GM21825 (cell line): Measurements from ENCODE around the gene KEAP1.
A peak's percentile ranks its signal among the peaks of the same experiment; 100 is the strongest.
"Not testable (repeated sequence)": the region's sequence is repeated elsewhere in the genome, so short reads cannot be mapped to it uniquely, and the experiment has no call there.

Experiments used
- ATAC-seq: cut with Tn5 transposase; IDR thresholded peaks from one replicate; pipeline ENCODE4 v1.9.1; 2021; ENCODE audit warnings: mild to moderate bottlenecking, moderate library complexity; ENCODE audit not compliant: unreplicated experiment

Gene KEAP1

DNA sequence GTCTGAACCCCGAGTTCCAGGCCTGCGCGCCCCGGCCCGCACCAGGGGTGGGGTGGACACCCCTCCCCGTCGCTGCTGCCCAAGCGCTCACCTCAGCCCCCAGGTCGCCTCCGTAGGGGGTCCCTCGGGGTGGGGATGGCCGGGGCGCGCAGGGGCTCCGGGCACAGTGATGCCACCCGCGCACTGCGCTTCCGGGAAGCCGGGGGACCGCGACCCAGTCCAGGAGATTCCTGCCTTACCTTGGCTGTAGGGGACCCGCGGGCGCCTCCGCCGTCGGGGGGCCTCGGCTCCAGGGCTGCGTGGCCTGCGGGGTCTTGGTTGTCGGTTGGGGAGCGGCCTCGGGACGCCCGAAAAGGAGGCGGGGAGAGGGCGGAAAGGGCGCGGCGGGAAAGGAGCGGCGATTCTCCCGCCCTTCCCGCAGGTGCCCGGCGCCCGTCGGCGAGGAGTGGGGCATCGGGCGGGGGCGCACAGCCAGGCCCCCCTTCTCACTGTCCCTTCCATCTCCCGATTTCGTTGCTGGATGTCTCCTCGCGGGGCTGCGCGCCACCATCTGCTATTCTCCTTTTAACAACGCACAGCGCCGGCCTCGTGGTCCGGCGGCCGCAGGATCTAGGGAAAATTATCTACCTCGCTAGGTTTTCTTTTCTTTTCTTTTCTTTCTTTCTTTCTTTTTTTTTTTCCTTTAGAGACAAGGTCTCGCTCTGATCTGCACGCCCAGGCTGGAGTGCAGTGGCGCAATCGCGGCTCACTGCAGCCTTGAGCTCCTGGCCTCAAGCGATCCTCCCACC, at the start of gene KEAP1:
Gene KEAP1, minus strand, starts transcription at position 355 of the 788 bp plus-strand sequence. CDS start 3,323 bp downstream, outside the sequence.
- ATAC-seq: peak; percentile 28

DNA sequence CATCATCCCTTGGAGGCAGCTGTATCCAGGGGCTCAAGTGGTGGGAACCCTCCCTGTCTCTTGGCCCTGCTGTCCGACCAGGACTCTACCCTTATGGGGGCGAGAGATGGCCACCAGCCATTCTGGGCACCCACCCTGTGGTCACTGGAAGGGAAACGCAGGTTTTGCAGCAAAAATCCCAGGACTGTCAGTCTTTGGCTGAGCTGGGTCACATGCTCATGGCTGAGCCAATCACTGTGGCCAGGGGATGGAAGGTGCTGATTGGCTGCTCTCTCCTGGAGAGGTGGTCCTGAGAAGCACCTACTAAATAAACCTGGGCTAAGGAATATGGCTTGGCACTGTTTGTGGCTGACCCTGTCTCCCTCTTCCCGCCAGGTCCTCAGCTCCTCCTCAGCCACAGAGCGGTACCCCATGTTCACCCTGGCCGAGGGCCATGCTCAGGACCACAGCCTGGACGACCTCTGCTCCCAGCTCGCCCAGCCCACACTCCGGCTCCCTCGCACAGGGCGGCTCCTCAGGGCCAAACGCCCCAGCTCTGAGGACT, 49.4 kb upstream of the KEAP1 start:
- ATAC-seq: no peak

DNA sequence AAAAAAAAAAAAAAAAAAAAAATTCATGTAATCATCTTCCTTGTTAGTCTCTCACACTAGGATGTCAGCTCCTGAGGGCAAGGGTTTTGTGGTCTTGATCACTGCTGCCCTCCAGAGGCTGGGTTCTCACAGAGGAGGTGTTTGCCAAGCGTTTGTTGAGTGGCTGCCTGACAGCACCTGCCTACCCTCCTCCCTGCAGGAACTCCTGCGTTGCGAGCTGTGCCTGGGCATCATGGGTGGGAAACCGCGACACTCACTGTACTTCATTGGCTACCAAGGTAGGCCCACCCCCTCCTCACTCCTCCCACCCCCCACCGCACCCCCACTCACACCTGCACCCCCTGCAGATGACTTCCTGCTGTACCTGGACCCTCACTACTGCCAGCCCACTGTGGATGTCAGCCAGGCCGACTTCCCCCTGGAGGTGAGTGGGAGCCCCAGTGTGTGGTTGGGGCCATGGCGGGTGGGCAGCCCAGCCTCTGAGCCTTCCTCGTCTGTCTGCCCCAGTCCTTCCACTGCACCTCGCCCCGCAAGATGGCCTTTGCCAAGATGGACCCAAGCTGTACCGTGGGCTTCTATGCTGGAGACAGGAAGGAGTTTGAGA, 48.6 kb upstream of the KEAP1 start:
- ATAC-seq: no peak

DNA sequence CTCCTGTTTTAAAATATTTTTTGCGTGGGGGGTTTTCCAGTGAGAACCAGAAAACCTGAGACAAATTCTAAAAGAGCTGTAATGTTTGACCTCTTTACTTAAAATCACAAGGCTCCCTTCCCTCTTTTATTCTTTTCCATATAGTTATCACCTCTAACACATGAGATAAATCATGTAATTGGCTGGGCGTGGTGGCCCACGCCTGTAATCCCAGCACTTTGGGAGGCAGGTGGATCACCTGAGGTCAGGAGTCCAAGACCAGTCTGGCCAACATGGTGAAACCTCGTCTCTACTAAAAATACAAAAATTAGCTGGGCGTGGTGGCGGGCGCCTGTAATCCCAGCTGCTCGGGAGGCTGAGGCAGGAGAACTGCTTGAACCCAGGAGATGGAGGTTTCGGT, 47.9 kb upstream of the KEAP1 start:
- not testable (repeated sequence) for ATAC-seq

DNA sequence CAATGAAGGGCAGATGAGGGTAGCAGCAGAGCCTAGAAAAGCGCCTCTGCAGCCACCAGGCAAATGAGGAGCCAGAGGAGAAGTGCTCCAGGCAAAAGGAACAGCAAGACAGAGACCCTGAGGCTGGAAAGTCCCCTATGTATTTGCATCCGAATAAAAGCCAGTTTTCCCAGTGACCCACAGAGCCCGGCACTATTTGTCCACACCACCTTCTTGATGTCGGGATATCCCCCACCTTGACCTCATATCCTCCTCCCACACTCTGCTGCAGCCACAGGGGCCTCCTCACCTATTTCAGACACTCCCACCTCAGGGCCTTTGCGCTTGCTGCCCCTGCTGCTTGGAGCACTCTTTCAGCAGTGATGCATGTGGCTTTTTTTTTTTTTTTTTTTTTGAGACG, 47.2 kb upstream of the KEAP1 start:
- ATAC-seq: no peak

DNA sequence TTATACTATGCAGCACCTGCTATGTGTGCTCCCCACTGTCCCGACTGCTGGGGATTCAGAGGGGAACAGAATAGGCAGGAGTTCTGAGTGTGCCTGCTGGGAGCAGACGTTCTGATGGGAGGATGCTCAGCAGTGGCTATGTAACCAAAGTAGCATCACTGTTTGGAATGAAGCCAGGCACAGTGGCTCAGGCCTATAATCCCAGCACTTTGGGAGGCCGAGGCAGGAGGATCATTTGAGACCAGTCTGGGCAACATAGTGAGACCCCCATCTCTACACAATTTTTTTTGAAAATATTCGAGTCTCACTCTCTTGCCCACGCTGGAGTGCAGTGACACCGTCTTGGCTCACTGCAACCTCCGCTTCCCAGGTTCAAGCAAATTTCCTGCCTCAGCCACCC, 46.6 kb upstream of the KEAP1 start:
- ATAC-seq: no peak

DNA sequence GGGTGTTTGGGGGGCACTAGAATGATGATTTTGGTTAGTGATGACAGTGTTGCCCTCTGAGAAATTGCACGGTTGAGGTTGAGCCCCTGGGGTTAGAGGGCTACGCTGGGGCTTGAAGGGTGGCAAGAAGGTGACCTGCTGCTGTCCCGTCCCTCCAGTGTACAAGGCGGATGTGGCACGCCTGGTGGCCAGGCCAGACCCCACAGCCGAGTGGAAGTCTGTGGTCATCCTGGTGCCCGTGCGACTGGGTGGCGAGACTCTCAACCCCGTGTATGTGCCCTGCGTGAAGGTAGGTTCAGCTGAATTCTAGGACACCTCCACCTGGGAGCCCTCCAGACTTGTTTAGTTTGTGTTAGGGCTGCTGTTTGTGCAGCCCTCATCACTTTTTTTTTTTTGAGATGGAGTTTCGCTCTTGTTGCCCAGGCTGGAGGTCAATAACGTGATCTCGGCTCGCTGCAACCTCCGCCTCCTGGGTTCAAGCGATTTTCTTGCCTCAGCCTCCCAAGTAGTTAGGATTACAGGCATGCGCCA, 45.7 kb upstream of the KEAP1 start:
- no peak for ATAC-seq

DNA sequence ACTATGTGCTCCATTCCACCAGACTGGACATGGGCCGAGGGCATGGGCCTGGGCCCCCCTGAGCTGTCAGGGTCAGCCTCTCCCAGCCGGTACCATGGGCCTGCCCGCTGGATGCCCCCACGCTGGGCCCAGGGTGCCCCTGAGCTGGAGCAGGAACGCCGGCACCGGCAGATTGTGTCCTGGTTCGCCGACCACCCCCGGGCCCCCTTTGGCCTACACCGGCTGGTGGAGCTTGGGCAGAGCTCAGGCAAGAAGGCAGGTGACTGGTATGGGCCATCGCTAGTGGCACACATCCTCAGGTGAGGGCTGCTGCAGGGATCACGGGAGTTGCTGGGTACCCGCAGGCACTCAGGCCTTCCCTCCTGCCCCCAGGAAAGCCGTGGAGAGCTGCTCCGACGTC, 43.7 kb upstream of the KEAP1 start:
- no peak for ATAC-seq

DNA sequence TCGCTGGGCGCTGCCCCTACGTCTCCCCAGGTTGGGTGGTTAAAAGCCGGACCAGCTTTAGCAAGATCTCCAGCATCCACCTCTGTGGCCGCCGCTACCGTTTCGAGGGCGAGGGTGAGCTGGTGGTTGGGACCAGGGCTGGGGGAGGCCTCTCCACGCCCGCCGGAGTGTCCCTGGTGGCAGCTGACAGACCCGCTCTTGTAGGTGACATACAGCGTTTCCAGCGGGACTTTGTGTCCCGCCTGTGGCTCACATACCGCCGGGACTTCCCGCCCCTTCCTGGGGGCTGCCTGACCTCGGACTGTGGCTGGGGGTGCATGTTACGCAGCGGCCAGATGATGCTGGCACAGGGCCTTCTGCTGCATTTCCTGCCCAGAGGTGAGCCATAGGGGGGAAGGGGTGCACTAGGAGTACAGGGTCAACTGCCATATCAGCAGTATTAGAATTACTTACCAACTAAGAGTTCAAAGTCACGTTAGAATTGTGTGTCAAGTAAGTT, 41.6 kb upstream of the KEAP1 start:
- no peak for ATAC-seq

DNA sequence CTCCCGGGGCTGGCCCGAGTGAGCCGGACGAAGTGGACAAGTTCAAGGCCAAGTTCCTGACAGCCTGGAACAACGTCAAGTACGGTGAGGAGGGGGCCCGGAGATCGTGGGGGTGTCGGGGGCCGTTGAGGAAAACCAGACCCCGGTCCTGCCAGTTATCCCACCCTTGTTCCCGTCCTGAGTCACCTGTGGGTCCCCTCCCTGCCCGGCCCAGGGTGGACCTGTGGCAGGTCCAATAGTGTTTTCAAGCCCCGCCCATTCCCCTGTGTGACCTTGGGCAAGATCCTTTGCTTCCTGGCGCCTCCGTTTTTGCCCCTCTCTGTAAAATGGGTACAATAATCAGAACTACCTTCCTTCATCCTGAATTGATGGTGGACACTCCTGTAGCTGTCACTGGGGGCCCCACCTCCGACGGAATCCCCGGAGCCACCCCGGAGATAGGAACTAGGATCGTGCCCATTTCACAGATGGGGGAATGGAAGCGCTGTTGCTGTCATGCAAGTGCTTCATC, 41.1 kb upstream of the KEAP1 start:
- ATAC-seq: no peak

DNA sequence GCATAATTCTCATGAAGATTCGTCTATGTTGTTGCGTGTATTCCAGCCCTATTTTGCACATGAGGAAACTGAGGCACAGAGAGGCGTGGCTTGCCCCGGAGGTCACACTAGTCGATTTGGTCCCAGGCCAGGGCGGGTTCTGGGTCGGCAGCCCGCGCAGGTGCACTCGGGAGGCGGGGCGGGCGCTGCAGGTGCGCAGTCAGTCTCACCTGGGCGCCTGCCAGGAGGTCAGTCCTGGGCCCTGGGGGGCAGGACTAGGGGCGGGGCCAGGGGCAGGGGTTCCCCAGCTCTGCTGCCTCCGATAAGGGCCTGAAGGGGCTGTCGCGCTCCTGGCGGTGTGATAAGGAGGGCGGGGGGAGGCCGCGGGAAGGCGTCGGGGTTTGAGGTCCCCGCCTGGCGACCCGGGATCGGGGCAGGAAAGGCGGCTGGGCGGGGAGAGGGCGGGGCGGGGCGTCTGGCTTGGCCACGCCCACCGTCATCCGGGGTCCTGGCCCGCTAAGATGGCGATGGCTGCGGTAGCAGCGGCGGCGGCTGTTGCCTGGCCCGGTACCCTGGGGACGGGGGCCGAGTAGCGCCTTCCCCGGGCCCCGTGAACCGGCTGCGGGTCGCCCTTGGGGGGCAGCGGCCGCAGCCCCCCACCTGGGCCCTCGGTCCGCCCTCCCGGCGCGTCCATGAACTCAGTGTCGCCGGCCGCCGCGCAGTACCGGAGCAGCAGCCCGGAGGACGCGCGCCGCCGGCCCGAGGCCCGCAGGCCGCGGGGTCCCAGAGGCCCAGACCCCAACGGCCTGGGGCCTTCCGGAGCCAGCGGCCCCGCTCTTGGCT, 40.5 kb upstream of the KEAP1 start, which contains the start of gene ATG4D:
Gene ATG4D, plus strand, starts transcription at position 485 of the 822 bp plus-strand sequence. Its CDS starts 187 bp downstream, at position 672.
- ATAC-seq: peak; percentile 71

DNA sequence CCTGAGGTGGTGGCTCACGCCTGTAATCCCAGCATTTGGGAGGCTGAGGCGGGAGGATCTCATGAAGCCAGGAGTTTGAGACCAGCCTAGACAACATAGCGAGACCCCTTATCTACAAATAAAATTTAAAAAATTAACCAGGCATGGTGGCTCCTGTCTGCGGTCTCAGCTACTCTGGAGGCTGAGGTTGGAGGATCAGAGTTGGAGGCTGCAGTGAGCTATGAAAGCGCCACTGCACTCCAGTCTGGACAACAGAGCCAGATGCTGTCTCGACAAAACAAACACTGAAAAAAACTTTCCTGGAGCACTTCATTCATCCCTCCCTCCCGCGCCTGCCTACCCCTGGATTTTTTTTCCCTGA, 39.9 kb upstream of the KEAP1 start:
- ATAC-seq: no peak

DNA sequence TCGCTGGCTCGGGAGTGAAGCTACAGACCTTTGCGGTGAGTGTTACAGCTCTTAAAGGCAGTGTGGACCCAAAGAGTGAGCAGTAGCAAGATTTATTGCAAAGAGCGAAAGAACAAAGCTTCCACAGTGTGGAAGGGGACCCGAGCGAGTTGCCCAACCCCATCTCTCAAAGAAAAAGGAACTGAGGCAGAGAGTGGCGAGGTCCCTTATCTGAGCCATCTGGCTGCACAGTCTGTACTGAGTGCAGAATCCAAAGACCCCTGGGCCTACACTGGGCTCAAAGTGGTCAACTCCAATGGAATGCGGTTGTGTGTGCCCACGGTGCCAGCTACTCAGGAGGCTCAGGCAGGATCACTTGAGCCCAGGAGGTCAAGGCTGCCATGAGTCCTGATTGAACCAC, 35.9 kb upstream of the KEAP1 start:
- ATAC-seq: not testable (repeated sequence)

DNA sequence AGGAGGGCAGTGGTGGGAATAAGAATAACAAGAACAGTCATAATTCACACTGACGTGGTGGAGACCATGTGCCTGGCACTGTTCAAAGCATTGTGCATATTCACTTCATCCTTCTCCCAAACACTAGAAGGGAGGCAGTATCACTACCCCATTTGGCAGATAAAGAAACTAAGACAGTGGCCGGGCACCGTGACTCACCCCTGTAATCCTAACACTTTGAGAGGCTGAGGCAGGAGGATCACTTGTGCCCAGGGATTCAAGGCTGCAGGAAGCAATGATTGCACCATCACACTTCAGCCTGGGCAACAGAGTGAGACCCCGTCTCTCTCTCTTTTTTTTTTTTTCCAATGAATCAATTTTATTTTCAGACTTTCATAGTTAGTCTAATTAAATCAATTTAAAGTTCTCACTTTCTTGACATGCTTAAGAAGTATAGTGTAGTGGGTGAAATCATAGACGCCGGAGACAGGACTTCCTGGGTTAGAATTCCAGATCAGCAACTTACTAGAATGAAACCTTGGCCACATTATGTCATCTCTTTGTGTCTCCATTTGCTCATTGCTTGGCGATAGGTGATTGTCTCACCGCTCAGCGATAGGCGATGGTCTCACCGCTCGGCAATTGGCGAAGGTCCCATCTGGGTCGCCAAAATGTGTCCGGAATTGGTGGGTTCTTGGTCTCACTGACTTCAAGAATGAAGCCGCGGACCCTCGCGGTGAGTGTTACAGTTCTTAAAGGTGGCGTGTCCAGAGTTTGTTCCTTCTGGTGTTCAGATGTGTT, 35.2 kb upstream of the KEAP1 start:
- no peak for ATAC-seq

DNA sequence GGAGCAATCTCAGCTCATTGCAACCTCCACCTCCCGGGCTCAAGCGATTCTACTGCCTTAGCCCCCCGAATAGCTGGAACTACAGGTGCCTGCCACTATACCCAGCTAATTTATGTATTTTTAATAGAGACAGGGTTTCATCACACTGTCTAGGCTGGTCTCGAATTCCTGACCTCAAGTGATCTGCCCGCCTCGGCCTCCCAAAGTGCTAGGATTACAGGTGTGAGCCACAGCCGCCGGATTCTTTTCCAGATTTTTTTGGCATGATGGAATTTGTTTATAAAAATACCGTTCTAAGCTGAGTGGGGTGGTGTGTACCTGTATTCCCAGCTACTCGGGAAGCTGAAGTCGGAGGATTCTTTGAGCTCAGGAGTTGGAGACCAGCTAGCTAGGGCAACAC, 34.5 kb upstream of the KEAP1 start:
- no peak for ATAC-seq

DNA sequence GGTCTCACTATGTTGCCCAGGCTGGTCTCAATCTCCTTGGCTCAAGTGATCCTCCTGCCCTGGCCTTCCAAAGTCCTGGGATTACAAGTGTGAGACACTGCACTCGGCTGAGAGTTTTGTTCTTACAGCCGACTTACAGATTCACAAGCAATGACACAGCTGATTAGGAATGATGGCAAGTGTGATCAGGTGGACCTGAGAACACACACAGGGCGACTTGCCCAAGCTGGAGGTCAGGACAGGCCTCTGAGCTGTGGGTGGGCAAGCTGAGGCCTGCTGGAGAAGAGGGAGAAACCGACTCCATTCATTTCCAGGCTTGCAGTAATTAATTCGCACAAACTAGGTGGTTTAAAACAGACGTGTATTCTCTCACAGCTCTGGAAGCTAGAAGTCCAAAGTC, 32.5 kb upstream of the KEAP1 start:
- ATAC-seq: no peak

DNA sequence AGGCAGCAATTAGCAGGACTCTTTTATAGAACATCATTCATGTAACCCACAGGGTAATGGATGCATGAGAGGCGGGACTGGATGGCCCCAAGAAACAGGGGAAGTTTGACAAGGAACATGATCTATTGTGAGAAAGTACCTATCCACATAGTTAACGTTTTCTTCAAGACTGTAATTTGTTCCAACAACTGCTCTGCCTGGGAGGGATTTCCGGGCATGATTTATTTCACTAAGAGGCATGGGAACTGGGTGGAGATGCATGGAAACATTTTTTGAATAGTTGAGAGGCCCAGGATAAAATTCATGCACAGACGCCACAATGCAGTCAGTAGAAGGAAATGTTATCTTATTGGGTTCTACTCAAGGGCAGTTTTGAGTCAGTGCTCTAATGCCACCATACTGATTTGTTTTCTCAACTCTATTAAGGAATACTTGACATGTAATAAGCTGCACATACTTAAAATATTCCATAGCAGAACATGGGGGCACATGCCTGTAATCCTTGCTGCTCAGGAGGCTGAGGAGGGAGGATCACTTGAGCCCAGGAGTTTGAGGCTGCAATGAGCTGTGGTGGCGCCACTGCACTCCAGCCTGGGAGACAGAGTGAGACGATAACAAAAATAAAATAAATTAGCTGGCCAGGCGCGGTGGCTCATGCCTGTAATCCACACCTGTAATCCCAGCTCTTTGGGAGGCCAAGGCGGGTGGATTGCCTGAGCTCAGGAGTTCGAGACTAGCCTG, 30.7 kb upstream of the KEAP1 start:
- ATAC-seq: no peak

DNA sequence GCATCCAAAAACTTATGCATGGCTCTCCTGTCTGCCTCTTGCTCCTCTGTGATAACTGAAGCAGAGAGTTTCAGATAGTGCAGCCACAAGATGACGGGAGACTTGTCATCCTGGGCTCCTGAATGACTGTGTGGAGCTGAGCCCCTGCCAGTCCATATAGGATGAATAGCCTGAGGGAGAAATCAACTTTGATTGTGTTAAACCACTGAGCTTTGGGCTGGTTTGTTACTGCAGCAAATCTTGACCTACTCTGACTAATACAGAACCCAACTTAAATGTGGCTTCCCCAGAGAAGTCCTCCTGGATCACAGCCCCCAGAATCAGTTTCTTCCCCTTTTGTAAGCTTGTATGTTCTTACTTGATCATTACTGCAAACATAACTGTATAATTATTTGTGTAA, 29.3 kb upstream of the KEAP1 start:
- ATAC-seq: no peak

DNA sequence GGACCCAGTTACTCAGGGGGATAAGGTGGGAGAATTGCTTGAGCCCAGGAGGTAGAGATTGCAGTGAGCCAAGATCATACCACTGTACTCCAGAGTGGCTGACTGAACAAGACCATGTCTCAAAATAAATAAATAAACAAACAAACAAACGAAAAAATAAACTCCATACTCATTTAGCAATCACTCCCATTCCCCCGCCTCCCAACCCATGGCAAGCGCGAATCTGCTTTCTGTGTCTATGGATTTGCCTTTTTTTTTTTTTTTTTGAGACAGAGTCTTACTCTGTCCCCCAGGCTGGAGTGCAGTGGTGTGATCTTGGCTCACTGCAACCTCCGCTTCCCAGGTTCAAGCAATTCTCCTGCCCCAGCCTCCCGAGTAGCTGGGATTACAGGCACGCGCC, 23.7 kb upstream of the KEAP1 start:
- ATAC-seq: not testable (repeated sequence)
